ENCODE data around the gene RABEP1.

GRCh38 chr17:5354886-5355415, 72.9 kb downstream of the RABEP1 start:
- no peak for TF ChIP-seq CTCF (IDR thresholded peaks at IDR 0.05)
- TF ChIP-seq EZH2phosphoT487 (IDR thresholded peaks at IDR 0.05), result no peak

All from neural progenitor cell (in vitro differentiated cells).